Naive thymus-derived CD4-positive, alpha-beta T cell (primary cell): ENCODE data around the gene TMEM208. TPM values are rescaled to one million over a fixed set of nuclear protein-coding genes. Genes with fewer than 3 reads are reported as not detected.

Source experiments
- ATAC-seq: fragments of 150-1000 bp; cut with Tn5 transposase; 2 replicates; pipeline ENCODE4 v1.10.0; 2021; ENCODE audit warnings: mild to moderate bottlenecking, moderate library complexity
- CTCF ChIA-PET: fragments of 350-600 bp; sonication (Branson Sonifier 250); formaldehyde crosslinking; loops from one replicate; lab custom pipeline; 2021; ENCODE audit warnings: antibody characterized with exemption; lab: Charles Lee
- POLR2A ChIA-PET: fragments of 350-600 bp; sonication (Branson Sonifier 250); formaldehyde crosslinking; loops from one replicate; lab custom pipeline; 2021; ENCODE audit warnings: antibody characterized with exemption, inconsistent platforms; lab: Charles Lee
- DNase-seq, 9 donors: peaks; one replicate each; pipeline versions ENCODE4 v3.0.0 to v3.0.0-alpha.2; 2020 to 2022; ENCODE audit warnings: mixed read lengths in 1 of 9
- H3K27ac ChIP-seq: one replicate; pipeline ENCODE4 v1.7.0; 2013; ENCODE audit warnings: mild to moderate bottlenecking, low read depth, low read length, moderate library complexity
- H3K27me3 ChIP-seq, 2 donors: one replicate each; pipeline ENCODE4 v1.7.0; 2013; ENCODE audit warnings: low read length in 2 of 2, mild to moderate bottlenecking in 2 of 2, moderate library complexity in 2 of 2; ENCODE audit not compliant: control insufficient read depth in 2 of 2, insufficient read depth in 2 of 2
- H3K36me3 ChIP-seq, 3 experiments: 1 replicate in 2 of 3; 2 replicates in 1 of 3; pipeline ENCODE4 v1.7.0; 2013; ENCODE audit warnings: low read length in 3 of 3, mild to moderate bottlenecking in 3 of 3, moderate library complexity in 1 of 3; ENCODE audit not compliant: insufficient read depth in 3 of 3, control insufficient read depth in 2 of 3
- H3K4me1 ChIP-seq, 2 donors: one replicate each; pipeline ENCODE4 v1.7.0; 2013; ENCODE audit warnings: low read length in 2 of 2, mild to moderate bottlenecking in 2 of 2, moderate library complexity in 1 of 2; ENCODE audit not compliant: control insufficient read depth in 2 of 2, insufficient read depth in 2 of 2
- H3K4me3 ChIP-seq: 2 replicates; pipeline ENCODE4 v1.7.0; 2013; ENCODE audit warnings: mild to moderate bottlenecking, low read length
- H3K9me3 ChIP-seq, 3 experiments: 1 replicate in 2 of 3; 2 replicates in 1 of 3; pipeline ENCODE4 v1.7.0; 2013; ENCODE audit warnings: low read length in 3 of 3; ENCODE audit not compliant: control insufficient read depth in 2 of 3
- H3K27ac Mint-ChIP-seq, 9 donors: one replicate each; pipeline ENCODE4 v1.8.0; 2020 to 2022; ENCODE audit warnings: mixed read lengths in 9 of 9, mild to moderate bottlenecking in 8 of 9, moderate library complexity in 5 of 9, inconsistent platforms in 2 of 9
- H3K27me3 Mint-ChIP-seq, 5 donors: one replicate each; pipeline ENCODE4 v1.8.0; 2021 to 2022; ENCODE audit warnings: mixed read lengths in 5 of 5, mild to moderate bottlenecking in 1 of 5
- H3K36me3 Mint-ChIP-seq, 5 donors: one replicate each; pipeline ENCODE4 v1.8.0; 2020 to 2022; ENCODE audit warnings: mixed read lengths in 5 of 5, mild to moderate bottlenecking in 3 of 5, inconsistent platforms in 1 of 5
- H3K4me1 Mint-ChIP-seq, 7 donors: one replicate each; pipeline ENCODE4 v1.8.0; 2020 to 2022; ENCODE audit warnings: mixed read lengths in 7 of 7, mild to moderate bottlenecking in 3 of 7, inconsistent platforms in 1 of 7
- H3K4me3 Mint-ChIP-seq, 10 donors: one replicate each; pipeline ENCODE4 v1.8.0; 2020 to 2022; ENCODE audit warnings: mild to moderate bottlenecking in 10 of 10, mixed read lengths in 10 of 10, moderate library complexity in 6 of 10, inconsistent platforms in 2 of 10
- H3K9me3 Mint-ChIP-seq, 11 donors: one replicate each; pipeline ENCODE4 v1.8.0; 2020 to 2022; ENCODE audit warnings: mixed read lengths in 11 of 11, mild to moderate bottlenecking in 4 of 11, inconsistent platforms in 1 of 11, moderate library complexity in 1 of 11
- intact Hi-C, 2 donors: fragments of 100-400 bp; cut with micrococcal nuclease; formaldehyde crosslinking; loops; one replicate each; pipeline ENCODE4 v1.15.1; 2023
- polyA plus RNA-seq, 2 donors: library from polyadenylated mRNA; unstranded; fragments of 300-500 nt; fragmentation: Illumina TruSeq; gene quantifications; one replicate each; pipeline ENCODE4 v1.2.3, GENCODE V29; 2021
- total RNA-seq, 6 experiments: library from RNA in 5 of 6; stranded (reverse) in 5 of 6; gene quantifications; 1 replicate in 5 of 6; 2 replicates in 1 of 6; pipeline ENCODE4 v1.2.3 and lab custom pipeline; 2021 to 2026

The TMEM208 gene
- total and polyA plus RNA-seq, 7 experiments from 2014 or later: 27.6 to 88.3 (median 40.1) TPM

DNA sequence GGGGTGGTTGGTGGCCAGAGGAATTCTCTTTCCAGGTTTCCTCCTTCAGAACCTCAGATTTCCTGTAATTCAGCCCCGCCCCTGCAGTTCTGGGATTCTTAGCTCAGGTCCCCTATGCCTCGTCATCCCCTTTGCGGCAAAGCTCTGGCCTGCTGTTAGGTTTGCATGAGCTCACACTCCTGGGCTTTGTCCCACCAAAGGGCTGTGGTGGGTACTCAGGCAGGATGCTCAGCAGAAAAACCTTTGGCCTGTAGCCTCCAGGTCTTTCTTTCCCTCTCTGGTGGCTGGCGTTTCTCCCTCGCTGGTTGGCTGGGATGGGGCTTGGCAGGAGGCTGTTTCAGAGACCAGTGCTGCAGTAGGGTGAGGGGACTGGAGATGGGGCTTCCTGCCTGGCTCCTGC lies 42.8 kb downstream of the TMEM208 start:
- Histone ChIP-seq H3K27ac (no peak overlapping the region), H3K9me3 (no peaks in the 10 kb centered on the region), H3K4me3 (no peak overlapping the region), H3K27me3 (no peaks in the 10 kb centered on the region), H3K36me3 (no peaks in the 10 kb centered on the region), H3K4me1 (no peaks in the 10 kb centered on the region)
- intact Hi-C loops: loop anchor here in 1 of 2 donors (10.0 kb wide), 1 partner anchor 195 kb away; no protein-coding TSS in a partner anchor
- H3K9me3 Mint-ChIP-seq: no peaks in the 10 kb centered on the region
- H3K27ac Mint-ChIP-seq: peak overlapping the region in 1 of 9 donors; percentile 25
- H3K4me1 Mint-ChIP-seq: no peaks in the 10 kb centered on the region
- CTCF ChIA-PET: interaction anchor here (0.7 kb wide), 1 partner anchor 16 kb away, joined by 3 read pairs; no protein-coding TSS in a partner anchor
- DNase-seq: no peak
- POLR2A ChIA-PET: interaction anchor here (0.6 kb wide), 1 partner anchor 45 kb away, joined by 3 read pairs; no protein-coding TSS in a partner anchor
- no peak overlapping the region for H3K4me3 Mint-ChIP-seq
- no peak for ATAC-seq
- H3K27me3 Mint-ChIP-seq: peaks cover 0 to 9% (median 0%) of the 10 kb centered on the region in 5 donors
- peaks cover 0 to 3% (median 0%) of the 10 kb centered on the region in 5 donors for H3K36me3 Mint-ChIP-seq

DNA sequence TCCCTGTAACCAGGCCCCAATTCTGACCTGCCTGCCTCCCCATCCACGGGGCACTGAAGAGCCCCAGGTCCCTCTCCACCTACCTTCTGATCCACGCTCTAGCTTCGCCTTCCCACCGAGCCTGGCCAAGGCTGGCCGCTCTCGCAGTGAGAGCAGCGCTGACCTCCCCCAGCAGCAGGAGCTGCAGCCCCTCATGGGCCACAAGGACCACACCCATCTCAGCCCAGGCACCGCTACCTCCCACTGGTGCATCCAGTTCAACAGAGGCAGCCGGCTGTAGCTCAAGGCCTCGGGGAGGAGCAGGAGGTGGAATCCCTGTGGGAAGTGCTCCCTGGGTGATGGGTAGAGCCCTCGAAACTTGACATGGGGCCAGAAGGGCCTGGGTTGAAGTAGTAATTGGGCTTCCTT lies 44.0 kb downstream of the TMEM208 start:
- peaks cover 0 to 3% (median 0%) of the 10 kb centered on the region in 5 donors for H3K36me3 Mint-ChIP-seq
- Histone ChIP-seq H3K36me3 (no peaks in the 10 kb centered on the region), H3K27ac (no peak overlapping the region), H3K4me1 (no peaks in the 10 kb centered on the region), H3K4me3 (no peak overlapping the region), H3K9me3 (no peaks in the 10 kb centered on the region), H3K27me3 (no peaks in the 10 kb centered on the region)
- no peak overlapping the region for H3K4me3 Mint-ChIP-seq
- H3K4me1 Mint-ChIP-seq: peaks cover 0 to 4% (median 0%) of the 10 kb centered on the region in 7 donors
- no peak overlapping the region for H3K27ac Mint-ChIP-seq
- ChIA-PET CTCF (no interaction called here), POLR2A (no interaction called here)
- H3K27me3 Mint-ChIP-seq: peaks cover 0 to 5% (median 0%) of the 10 kb centered on the region in 5 donors
- no peaks in the 10 kb centered on the region for H3K9me3 Mint-ChIP-seq
- no peak for DNase-seq
- ATAC-seq: no peak
- intact Hi-C loops: loop anchor here in 1 of 2 donors (10.0 kb wide), 1 partner anchor 194 kb away; no protein-coding TSS in a partner anchor

DNA sequence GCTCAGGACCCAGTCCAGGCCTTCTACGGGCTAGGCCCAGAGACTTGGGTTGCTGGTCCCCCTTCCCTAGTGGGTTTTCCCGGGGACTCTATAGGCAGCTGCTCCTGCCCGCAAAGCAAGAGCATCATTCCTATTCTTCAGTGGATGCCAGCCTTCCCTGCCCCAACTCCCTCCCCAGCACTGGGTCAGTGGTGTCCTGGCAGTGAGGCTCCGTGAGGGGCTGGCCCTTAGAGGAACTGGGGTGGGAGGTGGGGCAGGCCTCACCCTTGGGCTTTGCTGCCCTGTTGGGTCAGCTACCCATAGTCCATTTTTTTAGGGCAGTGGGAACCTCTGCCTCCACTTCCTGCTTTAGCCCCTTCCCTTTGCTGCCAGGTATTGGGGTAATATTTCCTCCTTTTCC lies 44.5 kb downstream of the TMEM208 start:
- H3K27me3 Mint-ChIP-seq: peaks cover 0 to 5% (median 0%) of the 10 kb centered on the region in 5 donors
- no peaks in the 10 kb centered on the region for H3K4me1 ChIP-seq
- intact Hi-C loops: loop anchor here in 1 of 2 donors (10.0 kb wide), 1 partner anchor 193 kb away; no protein-coding TSS in a partner anchor
- ATAC-seq: no peak
- H3K9me3 Mint-ChIP-seq: no peaks in the 10 kb centered on the region
- H3K4me3 Mint-ChIP-seq: no peak overlapping the region
- H3K4me3 ChIP-seq: no peak overlapping the region
- no peak for DNase-seq
- ChIA-PET CTCF (no interaction called here), POLR2A (no interaction called here)
- no peak overlapping the region for H3K27ac ChIP-seq
- no peak overlapping the region for H3K27ac Mint-ChIP-seq
- peaks cover 2 to 7% (median 4%) of the 10 kb centered on the region in 7 donors for H3K4me1 Mint-ChIP-seq
- H3K36me3 Mint-ChIP-seq: peaks cover 0 to 6% (median 4%) of the 10 kb centered on the region in 5 donors
- H3K9me3 ChIP-seq: no peaks in the 10 kb centered on the region
- H3K27me3 ChIP-seq: no peaks in the 10 kb centered on the region
- peaks cover 0 to 2% (median 0%) of the 10 kb centered on the region in 3 experiments for H3K36me3 ChIP-seq

DNA sequence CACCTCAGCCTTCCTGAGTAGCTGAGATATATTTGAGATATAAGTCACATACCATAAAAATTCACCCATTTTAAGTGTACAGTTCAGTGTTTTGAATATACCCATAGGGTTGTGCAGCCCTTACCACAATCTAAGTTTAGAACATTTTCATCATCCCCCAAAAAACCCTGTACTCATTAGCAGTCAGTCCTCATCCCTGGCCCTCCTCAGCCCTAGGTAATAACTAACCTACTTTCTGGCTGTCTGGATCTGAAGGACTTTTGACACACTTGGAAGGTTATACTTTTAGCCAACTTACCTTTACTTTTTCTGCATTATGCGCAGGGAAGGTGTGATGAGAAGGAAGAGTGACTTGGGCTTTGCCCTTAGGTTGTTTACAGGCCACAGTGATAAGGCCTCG lies 48.4 kb downstream of the TMEM208 start:
- ChIA-PET CTCF (no interaction called here), POLR2A (no interaction called here)
- peak overlapping the region in 2 of 9 donors; percentile 32 to 65 for H3K27ac Mint-ChIP-seq
- H3K27me3 Mint-ChIP-seq: no peaks in the 10 kb centered on the region
- no peaks in the 10 kb centered on the region for H3K9me3 Mint-ChIP-seq
- H3K4me3 Mint-ChIP-seq: no peak overlapping the region
- H3K4me1 ChIP-seq: peaks cover 9 to 25% of the 10 kb centered on the region in 2 donors
- H3K27ac ChIP-seq: no peak overlapping the region
- intact Hi-C loops: loop anchor here in 1 of 2 donors (5.0 to 10.0 kb wide), 4 partner anchors 122 to 328 kb away; partner anchors contain the start of gene ZDHHC1
- peaks cover 6 to 23% (median 18%) of the 10 kb centered on the region in 7 donors for H3K4me1 Mint-ChIP-seq
- ATAC-seq (no peak), DNase-seq (no peak)
- peaks cover 0 to 5% (median 0%) of the 10 kb centered on the region in 3 experiments for H3K36me3 ChIP-seq
- no peaks in the 10 kb centered on the region for H3K9me3 ChIP-seq
- H3K4me3 ChIP-seq: no peak overlapping the region
- peaks cover 0 to 9% (median 7%) of the 10 kb centered on the region in 5 donors for H3K36me3 Mint-ChIP-seq
- H3K27me3 ChIP-seq: no peaks in the 10 kb centered on the region

DNA sequence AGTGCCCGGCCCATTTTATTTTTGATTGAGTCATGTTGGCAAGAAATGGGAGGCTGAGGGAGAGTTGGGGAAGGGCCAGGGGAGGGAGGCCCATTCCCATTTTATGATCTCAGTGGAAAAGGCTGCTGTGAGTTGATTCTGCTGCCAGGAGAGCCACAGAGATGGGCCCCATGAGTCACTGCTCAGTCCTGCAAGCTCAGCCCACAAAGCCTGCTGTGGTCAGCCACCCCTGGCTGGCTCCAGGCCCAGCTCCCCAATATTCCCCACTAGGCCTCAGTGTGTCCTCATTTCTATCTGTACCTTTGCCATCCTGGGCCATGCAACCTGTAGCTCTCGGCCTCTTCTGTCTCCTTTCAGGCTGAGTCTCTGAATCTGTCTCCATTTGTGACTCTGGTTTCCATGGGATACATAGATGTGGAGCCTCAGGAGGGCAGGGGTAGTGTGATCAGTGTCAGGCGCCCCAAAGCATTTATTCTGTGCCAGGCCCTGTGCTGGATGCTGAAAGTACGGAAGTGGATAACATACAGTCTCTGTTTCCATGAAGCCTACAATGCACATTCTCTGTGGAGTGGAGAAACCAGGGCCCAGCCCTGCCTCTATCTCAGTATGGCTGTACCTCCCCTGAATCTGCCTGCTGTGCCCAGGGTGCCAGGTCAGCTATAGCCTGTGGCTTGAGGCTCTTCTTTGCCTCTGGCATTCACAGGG lies 50.5 kb downstream of the TMEM208 start:
- CTCF ChIA-PET: interaction anchor here (0.6 kb wide), 1 partner anchor 10 kb away, joined by 7 read pairs; no protein-coding TSS in a partner anchor
- H3K9me3 Mint-ChIP-seq: no peaks in the 10 kb centered on the region

DNA sequence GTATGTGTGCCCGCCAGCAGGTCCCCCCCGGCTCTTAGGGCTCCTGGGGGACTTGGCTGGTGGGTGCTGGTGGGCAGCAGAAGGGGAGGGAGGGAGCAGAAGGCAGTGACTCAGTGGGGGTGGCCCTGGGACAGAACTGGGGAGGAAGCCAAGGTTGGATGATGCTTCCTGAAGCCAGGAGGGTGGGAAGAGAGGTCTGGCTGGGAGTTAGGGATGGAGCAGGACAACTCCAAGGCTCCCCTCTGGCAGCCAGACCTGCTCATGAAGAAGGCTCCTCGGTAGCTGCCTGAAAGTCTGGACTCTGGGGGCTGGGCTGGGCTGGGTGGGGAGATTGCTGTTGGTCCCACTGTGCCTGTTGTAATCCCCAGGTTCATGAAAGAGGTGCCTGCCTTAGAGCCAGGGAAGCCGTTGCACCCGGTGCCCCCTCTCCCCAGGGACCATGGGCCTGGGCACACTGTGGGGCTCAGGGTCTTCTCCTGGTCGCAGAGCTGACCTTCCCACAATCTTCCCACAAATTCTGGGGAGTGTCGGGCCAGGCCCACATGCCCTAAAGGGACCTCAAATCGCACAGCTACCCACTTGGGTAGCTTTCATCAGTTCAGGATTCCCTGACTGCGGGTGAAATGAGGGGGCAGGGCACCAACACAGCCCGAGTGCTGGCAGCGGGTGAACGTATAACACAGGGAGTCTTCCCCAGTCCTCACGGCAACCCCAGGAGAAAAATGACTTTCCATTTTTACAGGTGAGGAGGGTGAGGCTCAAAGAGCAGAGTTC lies 51.3 kb downstream of the TMEM208 start:
- DNase-seq: peak in 1 of 9 donors; percentile 19
- Mint-ChIP-seq H3K4me3 (peak overlapping the region; percentile 74 to 90 (median 83)), H3K4me1 (peaks cover 6 to 26% (median 18%) of the 10 kb centered on the region in 7 donors), H3K9me3 (no peaks in the 10 kb centered on the region), H3K27ac (peak overlapping the region; percentile 62 to 93 (median 78)), H3K27me3 (no peaks in the 10 kb centered on the region), H3K36me3 (peaks cover 0 to 8% (median 6%) of the 10 kb centered on the region in 5 donors)
- intact Hi-C loops: loop anchor here (2.0 to 10.0 kb wide), 9 partner anchors 31 to 331 kb away; partner anchors contain the start of genes ATP6V0D1 (in 1 of the 2), FHOD1 (in 1 of the 2), TMEM208 (in 1 of the 2) and ZDHHC1 (in 1 of the 2)
- H3K4me3 ChIP-seq: peak overlapping the region; percentile 70
- ATAC-seq: no peak
- H3K9me3 ChIP-seq: no peaks in the 10 kb centered on the region
- peaks cover 0 to 11% (median 0%) of the 10 kb centered on the region in 3 experiments for H3K36me3 ChIP-seq
- ChIA-PET CTCF (no interaction called here), POLR2A (interaction anchor here (0.6 kb wide), 1 partner anchor 10 kb away, joined by 3 read pairs; no protein-coding TSS in a partner anchor)
- H3K27me3 ChIP-seq: no peaks in the 10 kb centered on the region
- H3K27ac ChIP-seq: peak overlapping the region; percentile 72
- peaks cover 9 to 27% of the 10 kb centered on the region in 2 donors for H3K4me1 ChIP-seq

More for the DNA sequence above, 50.5 kb downstream of the TMEM208 start:
- Mint-ChIP-seq H3K27ac (peak overlapping the region in 6 of 9 donors; percentile 48 to 83 (median 64)), H3K4me3 (peak overlapping the region in 8 of 10 donors; percentile 18 to 88 (median 66)), H3K27me3 (no peaks in the 10 kb centered on the region), H3K4me1 (peaks cover 6 to 26% (median 18%) of the 10 kb centered on the region in 7 donors), H3K36me3 (peaks cover 0 to 8% (median 6%) of the 10 kb centered on the region in 5 donors)
- H3K4me3 ChIP-seq: no peak overlapping the region
- intact Hi-C loops: loop anchor here in 1 of 2 donors (5.0 to 10.0 kb wide), 4 partner anchors 120 to 330 kb away; partner anchors contain the start of gene ZDHHC1
- H3K4me1 ChIP-seq: peaks cover 9 to 27% of the 10 kb centered on the region in 2 donors
- H3K27me3 ChIP-seq: no peaks in the 10 kb centered on the region
- no peaks in the 10 kb centered on the region for H3K9me3 ChIP-seq
- DNase-seq (no peak), ATAC-seq (no peak)
- POLR2A ChIA-PET: no interaction called here
- H3K27ac ChIP-seq: peak overlapping the region; percentile 72
- peaks cover 0 to 11% (median 0%) of the 10 kb centered on the region in 3 experiments for H3K36me3 ChIP-seq
